Loucy (cell line): Measurements from ENCODE around the gene EPN2.

Experiments
- H2AFZ ChIP-seq: fragments of 200-600 bp; sonication (generic); 2 replicates; pipeline ENCODE4 v1.6.0; 2016; ENCODE audit warnings: antibody characterized with exemption, mild to moderate bottlenecking, low read length, moderate library complexity
- H3F3A ChIP-seq: fragments of 200-600 bp; 2 replicates; pipeline ENCODE4 v1.6.0; 2016; ENCODE audit warnings: antibody characterized with exemption, low read depth, mild to moderate bottlenecking
- H3K27me3 ChIP-seq: fragments of 200-600 bp; sonication (generic); 2 replicates; pipeline ENCODE4 v1.6.1; 2014; ENCODE audit warnings: low read length, mild to moderate bottlenecking; ENCODE audit not compliant: insufficient read depth, poor library complexity, severe bottlenecking
- H3K36me3 ChIP-seq: fragments of 200-600 bp; sonication (generic); 2 replicates; pipeline ENCODE4 v1.6.1; 2016; ENCODE audit warnings: low read length; ENCODE audit not compliant: insufficient read depth
- H3K4me1 ChIP-seq: fragments of 200-600 bp; sonication (generic); 2 replicates; pipeline ENCODE4 v1.5.1; 2014; ENCODE audit warnings: low read length, mild to moderate bottlenecking; ENCODE audit not compliant: insufficient read depth, poor library complexity, severe bottlenecking
- H3K4me2 ChIP-seq: fragments of 200-600 bp; sonication (generic); 2 replicates; pipeline ENCODE4 v1.6.0; 2014; ENCODE audit warnings: antibody characterized with exemption, low read length, low read depth, mild to moderate bottlenecking; ENCODE audit not compliant: poor library complexity, severe bottlenecking
- H3K4me3 ChIP-seq: fragments of 200-600 bp; sonication (generic); 2 replicates; pipeline ENCODE4 v1.5.1; 2014; ENCODE audit warnings: low read length, mild to moderate bottlenecking, mixed read lengths; ENCODE audit not compliant: poor library complexity, severe bottlenecking
- H3K79me2 ChIP-seq: fragments of 200-600 bp; sonication (generic); 2 replicates; pipeline ENCODE4 v1.6.1; 2014; ENCODE audit warnings: low read length; ENCODE audit not compliant: insufficient read depth
- H3K9ac ChIP-seq: fragments of 200-600 bp; sonication (generic); 2 replicates; pipeline ENCODE4 v1.6.0; 2014; ENCODE audit warnings: mild to moderate bottlenecking, low read depth, low read length, moderate library complexity; ENCODE audit not compliant: poor library complexity, severe bottlenecking
- H3K9me2 ChIP-seq: fragments of 200-600 bp; sonication (generic); replicated peaks from 2 replicates; pipeline ENCODE4 v1.6.1; 2016; ENCODE audit warnings: low read depth, low read length, mixed read lengths
- H3K9me3 ChIP-seq: fragments of 200-600 bp; sonication (generic); 2 replicates; pipeline ENCODE4 v1.6.1; 2014; ENCODE audit warnings: mild to moderate bottlenecking, antibody characterized with exemption, low read length, low read depth; ENCODE audit not compliant: insufficient read depth
- H4K20me1 ChIP-seq: fragments of 200-600 bp; sonication (generic); 2 replicates; pipeline ENCODE4 v1.6.0; 2014; ENCODE audit warnings: antibody characterized with exemption, low read length, mild to moderate bottlenecking; ENCODE audit not compliant: insufficient read depth, poor library complexity, severe bottlenecking
- CTCF ChIP-seq: fragments of 200-600 bp; sonication (generic); conservative IDR thresholded peaks from 2 replicates; pipeline ENCODE4 v1.5.1; 2014; ENCODE audit warnings: mild to moderate bottlenecking, antibody characterized with exemption, low read length
- EZH2phosphoT487 ChIP-seq: fragments of 200-600 bp; IDR thresholded peaks from 2 replicates; pipeline ENCODE4 v1.6.1; 2018; ENCODE audit warnings: antibody characterized with exemption, mild to moderate bottlenecking, moderate library complexity, borderline replicate concordance

EPN2 gene

GRCh38 chr17:19260958-19261357, 23.8 kb downstream of the EPN2 start:
- H3K4me2 ChIP-seq: no peak overlapping the region
- H3K4me1 ChIP-seq: no peaks in the 10 kb centered on the region
- H3K9me2 ChIP-seq: no peaks in the 10 kb centered on the region
- H3K27me3 ChIP-seq: peaks cover 13% of the 10 kb centered on the region
- no peaks in the 10 kb centered on the region for H3K9me3 ChIP-seq
- no peaks in the 10 kb centered on the region for H3K36me3 ChIP-seq
- H2AFZ ChIP-seq: no peak overlapping the region
- no peak overlapping the region for H3K9ac ChIP-seq
- H3K4me3 ChIP-seq: no peak overlapping the region
- no peaks in the 10 kb centered on the region for H4K20me1 ChIP-seq
- peak; percentile 37 for TF ChIP-seq CTCF
- no peak for TF ChIP-seq EZH2phosphoT487
- H3F3A ChIP-seq: no peaks in the 10 kb centered on the region
- no peaks in the 10 kb centered on the region for H3K79me2 ChIP-seq

- no peaks in the 10 kb centered on the region for H3K9me3 ChIP-seq
- no peak overlapping the region for H3K4me3 ChIP-seq
- H3K4me2 ChIP-seq: no peak overlapping the region
- H3K36me3 ChIP-seq: no peaks in the 10 kb centered on the region
- no peaks in the 10 kb centered on the region for H4K20me1 ChIP-seq
- no peaks in the 10 kb centered on the region for H3K4me1 ChIP-seq
- no peak for TF ChIP-seq EZH2phosphoT487
- no peak for TF ChIP-seq CTCF
- H3F3A ChIP-seq: no peaks in the 10 kb centered on the region
- H3K9ac ChIP-seq: no peak overlapping the region
- H3K9me2 ChIP-seq: no peaks in the 10 kb centered on the region
- H3K79me2 ChIP-seq: no peaks in the 10 kb centered on the region
- no peak overlapping the region for H2AFZ ChIP-seq
- H3K27me3 ChIP-seq: peaks cover 11% of the 10 kb centered on the region
Measured at GRCh38 chr17:19261426-19261825, 24.3 kb downstream of the EPN2 start.

- no peak for TF ChIP-seq CTCF
- Histone ChIP-seq H3K4me1 (no peaks in the 10 kb centered on the region), H3K9me3 (no peaks in the 10 kb centered on the region), H3K9ac (no peak overlapping the region), H3K4me3 (no peak overlapping the region), H3K79me2 (no peaks in the 10 kb centered on the region), H3F3A (no peaks in the 10 kb centered on the region), H3K36me3 (no peaks in the 10 kb centered on the region), H4K20me1 (no peaks in the 10 kb centered on the region), H3K27me3 (peaks cover 9% of the 10 kb centered on the region), H3K4me2 (no peak overlapping the region), H3K9me2 (no peaks in the 10 kb centered on the region), H2AFZ (no peak overlapping the region)
Measured at GRCh38 chr17:19262650-19263631, 25.8 kb downstream of the EPN2 start.
